Measurements from ENCODE around the gene PCDHB2.
"Not testable (repeated sequence)": the region's sequence is repeated elsewhere in the genome, so short reads cannot be mapped to it uniquely, and the experiment has no call there.

PCDHB2 gene

DNA sequence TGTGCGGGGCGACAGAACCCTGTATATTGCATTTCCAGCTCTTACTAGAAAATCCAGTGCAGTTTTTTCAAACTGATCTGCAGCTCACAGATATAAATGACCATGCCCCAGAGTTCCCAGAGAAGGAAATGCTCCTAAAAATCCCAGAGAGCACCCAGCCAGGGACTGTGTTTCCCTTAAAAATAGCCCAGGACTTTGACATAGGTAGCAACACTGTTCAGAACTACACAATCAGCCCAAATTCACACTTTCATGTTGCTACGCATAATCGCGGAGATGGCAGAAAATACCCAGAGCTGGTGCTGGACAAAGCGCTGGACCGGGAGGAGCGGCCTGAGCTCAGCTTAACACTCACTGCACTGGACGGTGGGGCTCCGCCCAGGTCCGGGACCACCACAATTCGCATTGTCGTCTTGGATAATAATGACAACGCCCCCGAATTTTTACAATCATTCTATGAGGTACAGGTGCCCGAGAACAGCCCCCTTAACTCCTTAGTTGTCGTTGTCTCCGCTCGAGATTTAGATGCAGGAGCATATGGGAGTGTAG lies 41.4 kb downstream of the PCDHB2 start:
- no peak for DNase-seq (ENCODE audit: low read depth in 2 of 2)

GRCh38 chr5:141137346-141137745 lies 42.9 kb downstream of the PCDHB2 start:
- DNase-seq (ENCODE audit: low read depth in 2 of 2) = not testable (repeated sequence)

Data from stimulated activated CD8-positive, alpha-beta memory T cell treated with anti-CD3 and anti-CD28 coated beads, Interleukin-2, amount 100 ng/mL, for 1 hour (primary cell).